ENCODE results near the gene SEC61B.

The SEC61B gene

GRCh38 chr9:99185934-99186333 lies 36.1 kb upstream of the SEC61B start:
- TF ChIP-seq KLF17 (tag by site-specific recombination; IDR thresholded peaks at IDR 0.05) = no peak
- TF ChIP-seq ZNF510 (tag by site-specific recombination; IDR thresholded peaks at IDR 0.05; ENCODE audit: insufficient replicate concordance) = no peak
- no peak for TF ChIP-seq ZNF580 (tag by site-specific recombination; IDR thresholded peaks at IDR 0.05)
- TF ChIP-seq GLI4 (tag by site-specific recombination; IDR thresholded peaks at IDR 0.05) = no peak
- no peak for TF ChIP-seq TCF7L2 (IDR thresholded peaks at IDR 0.05; ENCODE audit: borderline replicate concordance, low read depth, low read length)
- Histone ChIP-seq H3K36me3 (ENCODE audit: control insufficient read depth in 2 of 2, insufficient read depth in 1 of 2, low read length in 2 of 2) (no peaks in the 10 kb centered on the region), H3K27ac (ENCODE audit: extremely low read depth, low read depth, low read length) (no peak overlapping the region), H3K4me1 (ENCODE audit: control insufficient read depth, insufficient read depth, low read length) (no peaks in the 10 kb centered on the region), H3K9me3 (ENCODE audit: control insufficient read depth, insufficient read depth, low read depth, low read length) (no peaks in the 10 kb centered on the region), H3K4me3 (ENCODE audit: low read depth, low read length) (no peak overlapping the region)
- CTCF ChIA-PET = interaction anchor here (0.5 to 4.9 kb wide), 16 partner anchors 9 to 1410 kb away, joined by 3 to 45 read pairs (median 3); partner anchors contain the start of gene SEC61B
- POLR2A ChIA-PET = interaction anchor here (0.6 to 2.4 kb wide), 3 partner anchors 36 to 779 kb away, joined by 5 to 8 read pairs (median 5); partner anchors contain the start of genes ALG2 and SEC61B

- Histone ChIP-seq H3K36me3 (ENCODE audit: control insufficient read depth in 2 of 2, insufficient read depth in 1 of 2, low read length in 2 of 2) (no peaks in the 10 kb centered on the region), H3K9me3 (ENCODE audit: control insufficient read depth, insufficient read depth, low read depth, low read length) (no peaks in the 10 kb centered on the region), H3K4me1 (ENCODE audit: control insufficient read depth, insufficient read depth, low read length) (no peaks in the 10 kb centered on the region), H3K27ac (ENCODE audit: extremely low read depth, low read depth, low read length) (no peak overlapping the region), H3K4me3 (ENCODE audit: low read depth, low read length) (no peak overlapping the region)
- ChIA-PET CTCF (interaction anchor here (0.5 to 4.9 kb wide), 5 partner anchors 22 to 1033 kb away, joined by 3 to 45 read pairs (median 3); no protein-coding TSS in a partner anchor), POLR2A (no interaction called here)
- TF ChIP-seq MYNN (tag by site-specific recombination; IDR thresholded peaks at IDR 0.05; ENCODE audit: borderline replicate concordance) = no peak
- no peak for TF ChIP-seq KLF17 (tag by site-specific recombination; IDR thresholded peaks at IDR 0.05)
- TF ChIP-seq PATZ1 (tag by site-specific recombination; IDR thresholded peaks at IDR 0.05) = no peak
- no peak for TF ChIP-seq ZNF514 (tag by site-specific recombination; IDR thresholded peaks at IDR 0.05)
- TF ChIP-seq ZNF280C (tag by site-specific recombination; IDR thresholded peaks at IDR 0.05) = no peak
- TF ChIP-seq ZNF311 (tag by site-specific recombination; IDR thresholded peaks at IDR 0.05; ENCODE audit: borderline replicate concordance) = no peak
- no peak for TF ChIP-seq ZNF510 (tag by site-specific recombination; IDR thresholded peaks at IDR 0.05; ENCODE audit: insufficient replicate concordance)
- no peak for TF ChIP-seq ZNF513 (tag by site-specific recombination; IDR thresholded peaks at IDR 0.05)
- TF ChIP-seq ZNF791 (tag by site-specific recombination; IDR thresholded peaks at IDR 0.05) = no peak
- no peak for TF ChIP-seq ZBTB8A (tag by site-specific recombination; IDR thresholded peaks at IDR 0.05)
- no peak for TF ChIP-seq FEZF1 (tag by site-specific recombination; IDR thresholded peaks at IDR 0.05)
- TF ChIP-seq ZNF341 (tag by site-specific recombination; IDR thresholded peaks at IDR 0.05; ENCODE audit: low read depth) = no peak
- TF ChIP-seq ZNF776 (tag by site-specific recombination; IDR thresholded peaks at IDR 0.05; ENCODE audit: borderline replicate concordance) = no peak
- TF ChIP-seq ZNF624 (tag by site-specific recombination; IDR thresholded peaks at IDR 0.05) = no peak
- TF ChIP-seq ZNF398 (tag by site-specific recombination; IDR thresholded peaks at IDR 0.05) = no peak
- no peak for TF ChIP-seq ZNF549 (tag by site-specific recombination; IDR thresholded peaks at IDR 0.05)
- no peak for TF ChIP-seq ZNF626 (tag by site-specific recombination; IDR thresholded peaks at IDR 0.05)
- no peak for TF ChIP-seq ZSCAN16 (tag by site-specific recombination; IDR thresholded peaks at IDR 0.05)
- no peak for TF ChIP-seq CTCF (tag by site-specific recombination; IDR thresholded peaks at IDR 0.05)
Measured at GRCh38 chr9:99187311-99187710, 34.8 kb upstream of the SEC61B start.
